GM23338 (cell line): ENCODE measurements around the gene DPF3. TPM values are rescaled to one million over a fixed set of nuclear protein-coding genes. Genes with fewer than 3 reads are reported as not detected.

ENCODE experiments used
- ATAC-seq: fragments of 200-7000 bp; cut with Tn5 transposase; 3 replicates; pipeline ENCODE4 v1.9.1; 2020
- DNase-seq: peaks from one replicate; pipeline ENCODE4 v3.0.0-alpha.2; 2015; ENCODE audit warnings: low spot score
- H2AFZ ChIP-seq: fragments of 200-600 bp; sonication (generic); 2 replicates; pipeline ENCODE4 v1.8.0; 2016; ENCODE audit warnings: antibody characterized with exemption, mild to moderate bottlenecking, moderate library complexity
- H3F3A ChIP-seq: fragments of 200-600 bp; sonication (generic); replicated peaks from 2 replicates; pipeline ENCODE4 v1.8.0; 2017; ENCODE audit warnings: antibody characterized with exemption, mixed run types, low read depth
- H3K27ac ChIP-seq: fragments of 200-600 bp; sonication (generic); 2 replicates; pipeline ENCODE4 v1.6.1; 2016; ENCODE audit warnings: low read depth
- H3K27me3 ChIP-seq: fragments of 200-600 bp; sonication (generic); 2 replicates; pipeline ENCODE4 v1.8.0; 2016; ENCODE audit warnings: mild to moderate bottlenecking, mixed run types, moderate library complexity; ENCODE audit not compliant: insufficient read depth
- H3K36me3 ChIP-seq: fragments of 200-600 bp; sonication (generic); 2 replicates; pipeline ENCODE4 v1.8.0; 2016; ENCODE audit warnings: mild to moderate bottlenecking; ENCODE audit not compliant: insufficient read depth
- H3K4me1 ChIP-seq: fragments of 200-600 bp; sonication (generic); 2 replicates; pipeline ENCODE4 v1.8.0; 2016; ENCODE audit warnings: mild to moderate bottlenecking, moderate library complexity; ENCODE audit not compliant: insufficient read depth
- H3K4me2 ChIP-seq: fragments of 200-600 bp; sonication (generic); 2 replicates; pipeline ENCODE4 v1.7.1; 2017; ENCODE audit warnings: mixed run types
- H3K4me3 ChIP-seq: fragments of 200-600 bp; sonication (generic); 2 replicates; pipeline ENCODE4 v1.6.1; 2016; ENCODE audit warnings: mixed run types
- H3K79me2 ChIP-seq: fragments of 200-600 bp; sonication (generic); replicated peaks from 2 replicates; pipeline ENCODE4 v1.8.0; 2017; ENCODE audit warnings: mild to moderate bottlenecking; ENCODE audit not compliant: insufficient read depth
- H3K9me2 ChIP-seq: fragments of 200-600 bp; sonication (generic); 2 replicates; pipeline ENCODE4 v1.8.0; 2017; ENCODE audit not compliant: insufficient read depth
- H4K20me1 ChIP-seq: fragments of 200-600 bp; sonication (generic); replicated peaks from 2 replicates; pipeline ENCODE4 v1.8.0; 2017; ENCODE audit warnings: mild to moderate bottlenecking; ENCODE audit not compliant: insufficient read depth
- H3K27ac Mint-ChIP-seq: 2 replicates; pipeline ENCODE4 v1.8.0; 2020; ENCODE audit warnings: inconsistent platforms, mild to moderate bottlenecking, moderate library complexity, mixed read lengths
- H3K27me3 Mint-ChIP-seq: 3 replicates; pipeline ENCODE4 v1.8.0; 2022; ENCODE audit warnings: low read depth, mild to moderate bottlenecking, moderate library complexity, mixed read lengths, inconsistent platforms; ENCODE audit not compliant: insufficient read depth, poor library complexity
- H3K36me3 Mint-ChIP-seq: 3 replicates; pipeline ENCODE4 v1.8.0; 2021; ENCODE audit warnings: low read depth, mild to moderate bottlenecking, inconsistent platforms, moderate library complexity, mixed read lengths
- H3K4me1 Mint-ChIP-seq: 3 replicates; pipeline ENCODE4 v1.8.0; 2020; ENCODE audit warnings: mild to moderate bottlenecking, inconsistent platforms, mixed read lengths
- H3K4me3 Mint-ChIP-seq: 3 replicates; pipeline ENCODE4 v1.8.0; 2021; ENCODE audit warnings: moderate library complexity, mild to moderate bottlenecking, inconsistent platforms, mixed read lengths
- H3K9me3 Mint-ChIP-seq: 3 replicates; pipeline ENCODE4 v1.8.0; 2020; ENCODE audit warnings: moderate library complexity, mild to moderate bottlenecking, inconsistent platforms, mixed read lengths
- CREB1 ChIP-seq: fragments of 250-450 bp; sonication (Bioruptor Pico); IDR thresholded peaks from 2 replicates; pipeline ENCODE4 v1.5.0; 2020; ENCODE audit warnings: low read depth, mild to moderate bottlenecking, moderate library complexity
- EZH2 ChIP-seq: fragments of 200-600 bp; sonication (generic); IDR thresholded peaks from one replicate; pipeline ENCODE4 v1.8.0; 2017; ENCODE audit warnings: antibody characterized with exemption, mild to moderate bottlenecking, low read depth; ENCODE audit not compliant: unreplicated experiment
- EZH2phosphoT487 ChIP-seq: fragments of 200-600 bp; sonication (generic); IDR thresholded peaks from one replicate; pipeline ENCODE4 v1.8.1; 2018; ENCODE audit warnings: antibody characterized with exemption; ENCODE audit not compliant: unreplicated experiment
- NANOG ChIP-seq: IDR thresholded peaks from 2 replicates; pipeline ENCODE4 v1.6.1; 2016; ENCODE audit warnings: antibody characterized with exemption, borderline replicate concordance
- POLR2AphosphoS5 ChIP-seq: IDR thresholded peaks from 2 replicates; pipeline ENCODE4 v1.6.1; 2016; ENCODE audit warnings: antibody characterized with exemption, low read depth
- STAT1 ChIP-seq: IDR thresholded peaks from one replicate; pipeline ENCODE4 v1.6.1; 2016; ENCODE audit warnings: antibody characterized with exemption; ENCODE audit not compliant: unreplicated experiment
- ZNF114 ChIP-seq: fragments of 250-450 bp; sonication (Bioruptor Pico); IDR thresholded peaks from 2 replicates; pipeline ENCODE4 v1.5.0; 2020; ENCODE audit warnings: mild to moderate bottlenecking, moderate library complexity
- ZNF462 ChIP-seq: fragments of 250-450 bp; sonication (Bioruptor Pico); IDR thresholded peaks from 2 replicates; pipeline ENCODE4 v1.5.0; 2020; ENCODE audit warnings: mild to moderate bottlenecking, moderate library complexity
- polyA plus RNA-seq: library from polyadenylated mRNA; unstranded; fragments of >200 nt; fragmentation: Nextera tagmentation; extraction: Ambion mirVana; gene quantifications from 2 replicates; pipeline ENCODE4 v1.2.1, GENCODE V29; 2016
- total RNA-seq: library from RNA; depleted of rRNA; stranded (reverse); fragments of >200 nt; shearing (Covaris generic); gene quantifications from 2 replicates; pipeline ENCODE4 v1.2.3, GENCODE V29; 2014

Gene DPF3
- total and polyA plus RNA-seq, 2 experiments from 2014 or later = 0.18 to 1.0 TPM

- TF ChIP-seq ZNF462 (CRISPR knock-in tag) = no peak
- TF ChIP-seq STAT1 = no peak
- TF ChIP-seq POLR2AphosphoS5 = no peak
- TF ChIP-seq ZNF114 (CRISPR knock-in tag) = no peak
- TF ChIP-seq CREB1 (CRISPR knock-in tag) = no peak
- TF ChIP-seq EZH2 = no peak
Observed at GRCh38 chr14:72591391-72591790, 302.5 kb downstream of the DPF3 start (continued).

GRCh38 chr14:72590577-72590976, 303.3 kb downstream of the DPF3 start:
- peaks cover 2% of the 10 kb centered on the region; the same call in 1 of the 3 replicates for H3K9me3 Mint-ChIP-seq
- Histone ChIP-seq H4K20me1 (no peaks in the 10 kb centered on the region), H3K4me3 (no peak overlapping the region), H3K36me3 (no peaks in the 10 kb centered on the region), H3K9me2 (peaks cover 6% of the 10 kb centered on the region; the same call in 1 of the 2 replicates), H3F3A (no peaks in the 10 kb centered on the region), H3K79me2 (no peaks in the 10 kb centered on the region), H3K4me2 (no peak overlapping the region), H3K27me3 (no peaks in the 10 kb centered on the region), H3K27ac (no peak overlapping the region), H3K4me1 (no peaks in the 10 kb centered on the region), H2AFZ (no peak overlapping the region)
- ATAC-seq (no peak), DNase-seq (no peak)
- TF ChIP-seq CREB1 (CRISPR knock-in tag) (no peak), EZH2 (no peak), POLR2AphosphoS5 (no peak), EZH2phosphoT487 (no peak), NANOG (no peak)
- no peaks in the 10 kb centered on the region for H3K36me3 Mint-ChIP-seq
- no peaks in the 10 kb centered on the region for H3K4me1 Mint-ChIP-seq
- no peak overlapping the region for H3K4me3 Mint-ChIP-seq
- H3K27me3 Mint-ChIP-seq = peaks cover 5% of the 10 kb centered on the region
- H3K27ac Mint-ChIP-seq = no peak overlapping the region
